Neural cell (in vitro differentiated cells): ENCODE measurements around the gene ANAPC10. TPM values are rescaled to one million over a fixed set of nuclear protein-coding genes. Genes with fewer than 3 reads are reported as not detected.

ENCODE experiments used
- H2AFZ ChIP-seq: fragments of 200-600, 300-800 bp; sonication (generic), shearing (Covaris generic); 2 replicates; pipeline ENCODE4 v1.6.0; 2014; ENCODE audit warnings: low read depth, mild to moderate bottlenecking, antibody characterized with exemption, low read length, moderate library complexity
- H3F3A ChIP-seq: fragments of 200-600 bp; shearing (Covaris generic); 2 replicates; pipeline ENCODE4 v1.6.1; 2016; ENCODE audit warnings: mild to moderate bottlenecking, moderate library complexity, mixed read lengths, antibody characterized with exemption, low read length; ENCODE audit not compliant: insufficient read depth, poor library complexity, severe bottlenecking
- H3K27ac ChIP-seq: fragments of 200-600, 300-800 bp; sonication (generic), shearing (Covaris generic); 2 replicates; pipeline ENCODE4 v1.5.1; 2014; ENCODE audit warnings: mild to moderate bottlenecking, low read length, moderate library complexity
- H3K27me3 ChIP-seq: fragments of 300-800, 200-600 bp; sonication (generic), shearing (Covaris generic); 2 replicates; pipeline ENCODE4 v1.6.0; 2014; ENCODE audit warnings: mild to moderate bottlenecking, low read depth, low read length, moderate library complexity; ENCODE audit not compliant: insufficient read depth
- H3K36me3 ChIP-seq: fragments of 300-800, 200-600 bp; sonication (generic), shearing (Covaris generic); 2 replicates; pipeline ENCODE4 v1.5.1; 2014; ENCODE audit warnings: mild to moderate bottlenecking, antibody characterized with exemption, low read length, moderate library complexity; ENCODE audit not compliant: insufficient read depth
- H3K4me2 ChIP-seq: fragments of 300-800, 200-600 bp; sonication (generic), shearing (Covaris generic); 2 replicates; pipeline ENCODE4 v1.6.0; 2014; ENCODE audit warnings: mild to moderate bottlenecking, low read length
- H3K4me3 ChIP-seq: fragments of 300-800, 200-600 bp; sonication (generic), shearing (Covaris generic); 2 replicates; pipeline ENCODE4 v1.5.1; 2014; ENCODE audit warnings: mild to moderate bottlenecking, low read length, moderate library complexity
- H3K79me2 ChIP-seq: fragments of 200-600 bp; shearing (Covaris generic); replicated peaks from 2 replicates; pipeline ENCODE4 v1.6.0; 2014; ENCODE audit warnings: mild to moderate bottlenecking, low read length, moderate library complexity; ENCODE audit not compliant: insufficient read depth
- H3K9ac ChIP-seq: fragments of 300-800, 200-600 bp; sonication (generic), shearing (Covaris generic); 2 replicates; pipeline ENCODE4 v1.6.1; 2016; ENCODE audit warnings: mild to moderate bottlenecking, low read length, mixed read lengths
- H3K9me2 ChIP-seq: fragments of 200-600 bp; shearing (Covaris generic); 2 replicates; pipeline ENCODE4 v1.6.1; 2016; ENCODE audit warnings: mild to moderate bottlenecking, low read length, mixed read lengths; ENCODE audit not compliant: insufficient read depth
- H3K9me3 ChIP-seq: fragments of 200-600, 300-800 bp; sonication (generic), shearing (Covaris generic); 2 replicates; pipeline ENCODE4 v1.6.1; 2016; ENCODE audit warnings: mild to moderate bottlenecking, mixed run types, low read length, moderate library complexity, mixed read lengths
- H4K20me1 ChIP-seq: fragments of 200-600 bp; shearing (Covaris generic); 2 replicates; pipeline ENCODE4 v1.6.1; 2016; ENCODE audit warnings: mild to moderate bottlenecking, mixed run types; ENCODE audit not compliant: insufficient read depth
- EP300 ChIP-seq: fragments of 450-650 bp; conservative IDR thresholded peaks from 2 replicates; pipeline ENCODE4 v1.6.1; 2014; ENCODE audit warnings: antibody characterized with exemption, mild to moderate bottlenecking, moderate library complexity; ENCODE audit not compliant: poor library complexity, severe bottlenecking
- EZH2 ChIP-seq: fragments of 200-600, 300-800 bp; shearing (Covaris generic), sonication (generic); IDR thresholded peaks from 2 replicates; pipeline ENCODE4 v1.6.1; 2014; ENCODE audit warnings: antibody characterized with exemption, low read length, borderline replicate concordance, mild to moderate bottlenecking; ENCODE audit not compliant: insufficient read depth, poor library complexity, severe bottlenecking
- MXI1 ChIP-seq: fragments of 450-650 bp; conservative IDR thresholded peaks from 2 replicates; pipeline ENCODE4 v1.6.1; 2014; ENCODE audit warnings: antibody characterized with exemption, mild to moderate bottlenecking; ENCODE audit not compliant: poor library complexity, severe bottlenecking
- POLR2AphosphoS5 ChIP-seq: IDR thresholded peaks from 2 replicates; pipeline ENCODE4 v1.6.1; 2012
- RAD21 ChIP-seq: fragments of 450-650 bp; conservative IDR thresholded peaks from 2 replicates; pipeline ENCODE4 v1.6.1; 2014; ENCODE audit warnings: antibody characterized with exemption, mild to moderate bottlenecking, moderate library complexity
- SMC3 ChIP-seq: fragments of 450-650 bp; conservative IDR thresholded peaks from 2 replicates; pipeline ENCODE4 v1.6.1; 2014; ENCODE audit warnings: antibody characterized with exemption, mild to moderate bottlenecking, moderate library complexity; ENCODE audit not compliant: poor library complexity
- TAF1 ChIP-seq: IDR thresholded peaks from 2 replicates; pipeline ENCODE4 v1.6.1; 2012; ENCODE audit warnings: low read depth
- polyA plus RNA-seq: library from polyadenylated mRNA; depleted of rRNA; stranded (reverse); fragments of >200 nt; gene quantifications from 2 replicates; pipeline ENCODE4 v1.2.3, GENCODE V29; 2014
- TF ChIP-seq, protein P1 (sequence below): IDR thresholded peaks from 2 replicates; pipeline ENCODE4 v1.6.1; 2012; ENCODE audit warnings: borderline replicate concordance
- TF ChIP-seq, protein P2 (sequence below): fragments of 450-650 bp; IDR thresholded peaks from 2 replicates; pipeline ENCODE4 v1.5.1; 2014; ENCODE audit warnings: antibody characterized with exemption, mild to moderate bottlenecking, moderate library complexity; ENCODE audit not compliant: poor library complexity, severe bottlenecking

Gene ANAPC10
- polyA plus RNA-seq, 1 donor from 2014 or later: 37.7 TPM

DNA sequence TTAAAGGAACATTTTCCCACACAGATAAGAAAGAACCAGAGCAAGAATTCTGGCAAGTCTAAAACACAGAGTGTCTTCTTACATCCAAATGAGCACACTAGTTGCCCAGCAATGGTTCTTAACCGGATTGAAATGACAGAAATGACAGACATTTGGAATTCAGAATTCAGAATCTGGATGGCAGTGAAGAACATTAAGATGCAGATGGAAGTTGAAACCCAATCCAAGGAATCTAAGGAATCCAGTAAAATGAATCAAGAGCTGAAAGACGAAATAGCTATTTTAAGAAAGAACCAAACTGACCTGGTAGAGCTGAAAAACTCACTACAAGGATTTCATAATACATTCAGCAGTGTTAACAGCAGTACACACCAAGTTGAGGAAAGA, 21.5 kb downstream of the ANAPC10 start:
- H3K27me3 ChIP-seq: no peaks in the 10 kb centered on the region
- H3K36me3 ChIP-seq: no peaks in the 10 kb centered on the region
- no peak overlapping the region for H3K9ac ChIP-seq
- H3K27ac ChIP-seq: no peak overlapping the region
- TF ChIP-seq SMC3: no peak
- no peak for TF ChIP-seq EZH2
- H3K4me3 ChIP-seq: no peak overlapping the region
- H2AFZ ChIP-seq: no peak overlapping the region
- no peaks in the 10 kb centered on the region for H3K9me3 ChIP-seq
- H3F3A ChIP-seq: no peaks in the 10 kb centered on the region
- no peaks in the 10 kb centered on the region for H3K9me2 ChIP-seq
- peaks cover 4% of the 10 kb centered on the region for H3K79me2 ChIP-seq
- H3K4me2 ChIP-seq: no peak overlapping the region
- H4K20me1 ChIP-seq: no peaks in the 10 kb centered on the region

DNA sequence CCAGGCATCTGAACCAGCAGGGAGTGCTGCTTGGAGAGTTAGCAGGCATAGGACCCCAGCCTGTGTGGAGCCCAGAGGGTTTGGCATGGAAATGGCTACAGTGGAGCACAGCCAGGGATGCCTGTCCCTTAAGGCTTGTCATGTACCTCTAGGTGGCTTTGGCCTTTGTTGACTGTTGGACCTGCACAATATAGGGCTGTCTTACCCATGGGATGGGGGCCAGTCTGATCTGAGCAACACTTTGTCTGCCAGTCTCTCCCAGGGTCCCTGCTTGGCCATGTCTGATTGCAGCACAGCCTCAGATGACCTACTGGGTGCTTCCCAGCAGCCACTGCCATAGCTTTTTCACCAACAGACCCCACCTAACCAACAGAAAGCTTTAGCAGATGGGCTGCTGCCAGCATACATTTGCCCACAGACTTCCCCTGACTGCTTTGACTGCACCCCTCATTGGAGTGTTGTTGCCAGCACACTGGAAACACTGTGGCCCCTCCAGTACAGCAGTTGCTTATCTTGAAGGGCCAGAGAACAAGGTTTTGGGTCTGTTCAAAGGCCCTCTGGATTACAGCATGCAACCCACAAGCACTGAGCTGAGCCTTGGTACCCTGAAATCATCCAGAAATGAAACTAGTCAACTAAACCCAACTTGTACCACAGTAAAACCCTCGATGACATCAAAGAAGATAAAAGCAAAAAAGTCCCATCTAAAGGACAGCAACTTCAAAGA, 22.1 kb downstream of the ANAPC10 start:
- H3K36me3 ChIP-seq: no peaks in the 10 kb centered on the region
- no peaks in the 10 kb centered on the region for H3K9me2 ChIP-seq
- no peaks in the 10 kb centered on the region for H3K9me3 ChIP-seq
- H4K20me1 ChIP-seq: no peaks in the 10 kb centered on the region
- no peak for TF ChIP-seq EZH2
- TF ChIP-seq, protein P1, sequence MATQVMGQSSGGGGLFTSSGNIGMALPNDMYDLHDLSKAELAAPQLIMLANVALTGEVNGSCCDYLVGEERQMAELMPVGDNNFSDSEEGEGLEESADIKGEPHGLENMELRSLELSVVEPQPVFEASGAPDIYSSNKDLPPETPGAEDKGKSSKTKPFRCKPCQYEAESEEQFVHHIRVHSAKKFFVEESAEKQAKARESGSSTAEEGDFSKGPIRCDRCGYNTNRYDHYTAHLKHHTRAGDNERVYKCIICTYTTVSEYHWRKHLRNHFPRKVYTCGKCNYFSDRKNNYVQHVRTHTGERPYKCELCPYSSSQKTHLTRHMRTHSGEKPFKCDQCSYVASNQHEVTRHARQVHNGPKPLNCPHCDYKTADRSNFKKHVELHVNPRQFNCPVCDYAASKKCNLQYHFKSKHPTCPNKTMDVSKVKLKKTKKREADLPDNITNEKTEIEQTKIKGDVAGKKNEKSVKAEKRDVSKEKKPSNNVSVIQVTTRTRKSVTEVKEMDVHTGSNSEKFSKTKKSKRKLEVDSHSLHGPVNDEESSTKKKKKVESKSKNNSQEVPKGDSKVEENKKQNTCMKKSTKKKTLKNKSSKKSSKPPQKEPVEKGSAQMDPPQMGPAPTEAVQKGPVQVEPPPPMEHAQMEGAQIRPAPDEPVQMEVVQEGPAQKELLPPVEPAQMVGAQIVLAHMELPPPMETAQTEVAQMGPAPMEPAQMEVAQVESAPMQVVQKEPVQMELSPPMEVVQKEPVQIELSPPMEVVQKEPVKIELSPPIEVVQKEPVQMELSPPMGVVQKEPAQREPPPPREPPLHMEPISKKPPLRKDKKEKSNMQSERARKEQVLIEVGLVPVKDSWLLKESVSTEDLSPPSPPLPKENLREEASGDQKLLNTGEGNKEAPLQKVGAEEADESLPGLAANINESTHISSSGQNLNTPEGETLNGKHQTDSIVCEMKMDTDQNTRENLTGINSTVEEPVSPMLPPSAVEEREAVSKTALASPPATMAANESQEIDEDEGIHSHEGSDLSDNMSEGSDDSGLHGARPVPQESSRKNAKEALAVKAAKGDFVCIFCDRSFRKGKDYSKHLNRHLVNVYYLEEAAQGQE: no peak
- no peak for TF ChIP-seq RAD21
- TF ChIP-seq, protein P2, sequence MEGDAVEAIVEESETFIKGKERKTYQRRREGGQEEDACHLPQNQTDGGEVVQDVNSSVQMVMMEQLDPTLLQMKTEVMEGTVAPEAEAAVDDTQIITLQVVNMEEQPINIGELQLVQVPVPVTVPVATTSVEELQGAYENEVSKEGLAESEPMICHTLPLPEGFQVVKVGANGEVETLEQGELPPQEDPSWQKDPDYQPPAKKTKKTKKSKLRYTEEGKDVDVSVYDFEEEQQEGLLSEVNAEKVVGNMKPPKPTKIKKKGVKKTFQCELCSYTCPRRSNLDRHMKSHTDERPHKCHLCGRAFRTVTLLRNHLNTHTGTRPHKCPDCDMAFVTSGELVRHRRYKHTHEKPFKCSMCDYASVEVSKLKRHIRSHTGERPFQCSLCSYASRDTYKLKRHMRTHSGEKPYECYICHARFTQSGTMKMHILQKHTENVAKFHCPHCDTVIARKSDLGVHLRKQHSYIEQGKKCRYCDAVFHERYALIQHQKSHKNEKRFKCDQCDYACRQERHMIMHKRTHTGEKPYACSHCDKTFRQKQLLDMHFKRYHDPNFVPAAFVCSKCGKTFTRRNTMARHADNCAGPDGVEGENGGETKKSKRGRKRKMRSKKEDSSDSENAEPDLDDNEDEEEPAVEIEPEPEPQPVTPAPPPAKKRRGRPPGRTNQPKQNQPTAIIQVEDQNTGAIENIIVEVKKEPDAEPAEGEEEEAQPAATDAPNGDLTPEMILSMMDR: no peak
- TF ChIP-seq POLR2AphosphoS5: no peak
- no peak for TF ChIP-seq TAF1
- no peak for TF ChIP-seq MXI1
- TF ChIP-seq SMC3: no peak
- TF ChIP-seq EP300: no peak
- H2AFZ ChIP-seq: no peak overlapping the region
- no peaks in the 10 kb centered on the region for H3F3A ChIP-seq
- no peak overlapping the region for H3K9ac ChIP-seq
- H3K27ac ChIP-seq: no peak overlapping the region
- H3K4me2 ChIP-seq: no peak overlapping the region
- H3K79me2 ChIP-seq: peaks cover 4% of the 10 kb centered on the region
- H3K27me3 ChIP-seq: no peaks in the 10 kb centered on the region
- H3K4me3 ChIP-seq: no peak overlapping the region
